ENCODE data around the gene PLEKHN1.

The PLEKHN1 gene

DNA sequence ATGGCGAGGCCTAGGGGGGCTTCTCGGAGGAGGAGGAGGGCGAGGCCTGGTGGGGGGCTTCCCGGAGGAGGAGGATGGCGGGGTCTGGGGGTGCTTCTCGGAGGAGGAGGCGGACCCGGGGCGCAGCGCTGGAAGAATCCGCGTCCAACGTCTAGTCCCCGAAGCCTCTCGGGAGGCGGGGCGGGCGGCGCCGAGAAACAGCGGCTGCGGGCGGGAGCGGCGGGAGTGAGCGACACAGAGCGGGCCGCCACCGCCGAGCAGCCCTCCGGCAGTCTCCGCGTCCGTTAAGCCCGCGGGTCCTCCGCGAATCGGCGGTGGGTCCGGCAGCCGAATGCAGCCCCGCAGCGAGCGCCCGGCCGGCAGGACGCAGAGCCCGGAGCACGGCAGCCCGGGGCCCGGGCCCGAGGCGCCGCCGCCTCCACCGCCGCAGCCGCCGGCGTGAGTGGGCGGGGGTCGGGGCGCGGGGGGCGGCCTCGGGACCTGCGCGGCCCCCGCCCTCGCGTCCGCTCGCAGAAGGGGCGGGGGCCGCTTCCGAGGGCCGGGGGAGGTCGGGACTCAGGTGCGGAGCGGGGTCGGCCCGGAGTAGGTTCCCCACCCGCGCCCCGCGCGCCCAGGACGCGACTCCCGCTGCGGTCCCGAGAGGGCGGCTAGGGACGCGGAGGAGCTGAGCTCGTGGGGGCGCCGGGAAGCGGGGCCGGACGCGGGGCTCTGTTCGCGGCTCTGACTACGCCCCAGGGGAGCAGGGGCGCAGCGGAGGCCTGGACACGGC, 5.7 kb upstream of the PLEKHN1 start, which contains the start of gene KLHL17:
KLHL17 (plus strand) TSS at position 222 of the 769 bp plus-strand sequence; CDS start at position 332, 110 bp downstream.
- peak; percentile 73 for DNase-seq (ENCODE audit: low spot score)

DNA sequence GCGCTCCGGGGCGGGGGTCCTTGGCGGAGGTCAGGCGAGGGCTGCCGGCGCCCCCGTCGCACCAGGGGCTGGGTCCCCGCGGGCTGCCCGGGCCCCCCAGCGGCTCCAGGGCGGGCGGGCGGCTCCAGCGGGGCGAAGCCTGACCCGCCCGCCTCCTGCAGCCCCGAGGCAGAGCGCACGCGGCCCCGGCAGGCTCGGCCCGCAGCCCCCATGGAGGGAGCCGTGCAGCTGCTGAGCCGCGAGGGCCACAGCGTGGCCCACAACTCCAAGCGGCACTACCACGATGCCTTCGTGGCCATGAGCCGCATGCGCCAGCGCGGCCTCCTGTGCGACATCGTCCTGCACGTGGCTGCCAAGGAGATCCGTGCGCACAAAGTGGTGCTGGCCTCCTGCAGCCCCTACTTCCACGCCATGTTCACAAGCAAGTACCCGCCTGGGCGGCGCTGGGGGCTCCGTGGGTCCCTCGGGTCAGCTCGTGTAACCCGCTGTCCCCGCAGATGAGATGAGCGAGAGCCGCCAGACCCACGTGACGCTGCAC, 5.1 kb upstream of the PLEKHN1 start:
- DNase-seq (ENCODE audit: low spot score), result no peak

DNA sequence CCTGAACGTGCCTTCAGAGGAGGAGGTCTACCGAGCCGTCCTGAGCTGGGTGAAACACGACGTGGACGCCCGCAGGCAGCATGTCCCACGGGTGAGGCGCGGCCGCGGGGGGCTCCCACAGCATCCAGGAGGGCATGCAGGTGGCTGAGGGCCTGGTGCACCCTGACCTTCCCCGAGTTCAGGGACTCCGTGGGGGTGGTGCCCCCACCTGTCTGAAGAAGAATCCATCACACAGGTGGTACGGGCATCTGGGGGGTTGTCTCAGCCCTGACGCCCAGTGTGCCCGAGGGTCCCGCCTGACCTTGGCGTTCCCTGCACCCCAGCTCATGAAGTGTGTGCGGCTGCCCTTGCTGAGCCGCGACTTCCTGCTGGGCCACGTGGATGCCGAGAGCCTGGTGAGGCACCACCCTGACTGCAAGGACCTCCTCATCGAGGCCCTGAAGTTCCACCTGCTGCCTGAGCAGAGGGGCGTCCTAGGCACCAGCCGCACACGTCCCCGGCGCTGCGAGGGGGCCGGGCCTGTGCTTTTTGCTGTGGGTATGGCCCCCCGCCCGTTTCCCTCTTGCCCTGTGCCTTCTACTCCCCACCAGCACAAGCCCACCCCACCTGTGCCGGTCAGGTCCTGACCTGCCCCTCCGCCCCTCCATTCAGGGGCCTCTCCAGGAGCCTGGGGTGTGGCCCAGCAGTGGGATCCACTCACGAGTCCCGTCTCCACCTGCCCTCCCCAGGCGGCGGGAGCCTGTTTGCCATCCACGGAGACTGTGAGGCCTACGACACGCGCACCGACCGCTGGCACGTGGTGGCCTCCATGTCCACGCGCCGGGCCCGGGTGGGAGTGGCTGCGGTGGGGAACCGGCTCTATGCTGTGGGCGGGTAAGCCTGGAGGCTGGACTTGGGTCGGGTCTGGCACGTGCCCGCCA, 3.6 kb upstream of the PLEKHN1 start:
- no peak for DNase-seq (ENCODE audit: low spot score)

DNA sequence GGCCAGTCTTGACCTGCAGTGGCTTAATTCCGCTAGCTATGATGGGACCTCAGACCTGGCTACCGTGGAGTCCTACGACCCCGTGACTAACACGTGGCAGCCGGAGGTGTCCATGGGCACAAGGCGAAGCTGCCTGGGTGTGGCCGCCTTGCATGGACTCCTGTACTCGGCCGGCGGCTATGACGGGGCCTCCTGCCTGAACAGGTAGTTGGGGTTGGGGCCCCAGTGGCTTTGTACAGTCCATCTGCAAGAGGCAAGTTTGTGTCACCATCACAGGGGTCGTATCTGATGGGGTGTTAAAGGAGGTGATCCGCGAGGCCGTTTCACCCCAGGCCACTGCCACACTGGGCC, 3.0 kb upstream of the PLEKHN1 start:
- DNase-seq (ENCODE audit: low spot score), result no peak

DNA sequence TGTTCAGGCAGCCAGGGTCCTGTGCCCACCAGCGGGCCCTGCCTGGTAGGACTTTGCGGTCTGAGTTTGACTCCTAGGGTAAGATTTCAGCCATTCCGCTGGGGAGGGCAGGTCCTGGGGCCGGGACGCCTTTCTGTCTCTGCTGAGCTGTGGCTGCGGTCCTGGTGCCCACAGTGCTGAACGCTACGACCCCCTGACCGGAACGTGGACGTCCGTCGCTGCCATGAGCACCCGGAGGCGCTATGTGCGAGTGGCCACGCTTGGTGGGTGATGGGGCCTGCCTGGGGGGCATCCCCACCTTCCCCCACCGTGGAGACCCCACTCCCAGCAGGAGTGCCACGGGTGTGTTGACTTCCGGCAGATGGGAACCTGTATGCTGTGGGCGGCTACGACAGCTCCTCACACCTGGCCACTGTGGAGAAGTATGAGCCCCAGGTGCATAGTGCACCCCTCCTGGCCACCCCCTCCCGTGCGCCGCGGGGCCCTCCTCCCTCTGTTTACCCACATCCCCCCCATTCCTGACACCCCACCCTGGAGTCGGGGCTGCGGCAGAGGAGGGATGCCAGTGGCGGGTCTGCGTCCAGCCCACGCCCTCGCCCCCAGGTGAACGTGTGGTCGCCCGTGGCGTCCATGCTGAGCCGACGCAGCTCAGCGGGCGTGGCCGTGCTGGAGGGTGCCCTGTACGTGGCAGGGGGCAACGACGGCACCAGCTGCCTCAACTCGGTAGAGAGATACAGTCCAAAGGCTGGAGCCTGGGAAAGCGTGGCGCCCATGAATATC, 2.3 kb upstream of the PLEKHN1 start:
- DNase-seq (ENCODE audit: low spot score), result no peak

DNA sequence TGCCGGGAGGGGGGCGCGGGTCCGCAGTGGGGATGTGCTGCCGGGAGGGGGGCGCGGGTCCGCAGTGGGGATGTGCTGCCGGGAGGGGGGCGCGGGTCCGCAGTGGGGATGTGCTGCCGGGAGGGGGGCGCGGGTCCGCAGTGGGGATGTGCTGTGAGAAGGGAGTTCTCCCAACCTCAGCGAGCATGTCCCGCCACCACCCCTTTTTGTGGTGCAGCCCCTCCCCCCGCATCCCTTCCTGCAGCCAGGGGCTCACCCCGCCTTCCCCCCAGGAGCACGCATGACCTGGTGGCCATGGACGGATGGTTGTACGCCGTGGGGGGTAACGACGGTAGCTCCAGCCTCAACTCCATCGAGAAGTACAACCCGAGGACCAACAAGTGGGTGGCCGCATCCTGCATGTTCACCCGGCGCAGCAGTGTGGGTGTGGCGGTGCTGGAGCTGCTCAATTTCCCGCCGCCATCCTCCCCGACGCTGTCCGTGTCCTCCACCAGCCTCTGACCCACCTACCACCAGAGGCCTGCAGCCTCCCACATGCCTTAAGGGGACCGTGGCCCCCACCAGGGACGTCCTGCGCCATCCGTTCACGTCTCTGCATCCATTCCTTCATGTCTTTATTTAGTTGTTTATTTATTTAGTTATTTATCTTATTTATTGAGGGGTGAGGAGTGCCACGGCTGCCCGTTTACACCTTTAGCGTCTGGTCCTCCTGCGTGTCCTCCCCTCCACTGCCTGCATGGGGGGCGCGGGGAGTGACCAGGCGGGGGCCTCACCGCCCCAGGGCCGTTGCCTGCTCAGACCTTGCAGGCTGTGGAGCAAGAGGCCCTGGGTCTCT, 1.4 kb upstream of the PLEKHN1 start:
- DNase-seq (ENCODE audit: low spot score), result no peak

DNA sequence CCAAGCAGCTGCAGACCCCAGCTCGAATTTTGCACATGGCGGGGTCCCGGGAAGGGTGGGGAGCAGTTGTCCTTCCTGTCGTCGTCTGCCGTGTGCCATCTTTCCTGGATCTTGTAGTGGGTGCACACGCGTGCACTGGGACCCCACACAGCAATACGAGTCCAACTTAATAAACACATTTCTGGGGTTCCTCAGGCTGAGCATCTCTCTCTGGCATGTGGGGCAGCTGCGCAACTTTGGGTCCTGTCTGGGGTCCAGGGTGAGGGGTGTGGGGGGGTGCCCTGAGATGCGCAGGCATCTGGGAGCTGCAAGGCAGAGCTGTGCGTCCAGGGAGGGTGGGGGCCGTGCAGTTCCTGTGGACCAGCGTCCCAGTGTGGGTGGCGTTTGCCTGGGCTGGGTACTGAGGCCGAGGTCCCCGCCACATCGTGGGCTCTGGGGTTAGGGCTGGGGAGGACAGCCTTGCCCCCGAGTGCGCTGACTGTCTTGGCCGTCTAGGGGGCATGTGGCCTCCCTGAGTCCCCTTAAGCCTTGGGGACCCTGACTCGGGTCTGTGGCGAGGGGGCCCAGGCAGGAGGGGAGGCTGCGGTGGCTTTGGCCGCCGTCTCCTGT, 652 bp upstream of the PLEKHN1 start:
- no peak for DNase-seq (ENCODE audit: low spot score)

DNA sequence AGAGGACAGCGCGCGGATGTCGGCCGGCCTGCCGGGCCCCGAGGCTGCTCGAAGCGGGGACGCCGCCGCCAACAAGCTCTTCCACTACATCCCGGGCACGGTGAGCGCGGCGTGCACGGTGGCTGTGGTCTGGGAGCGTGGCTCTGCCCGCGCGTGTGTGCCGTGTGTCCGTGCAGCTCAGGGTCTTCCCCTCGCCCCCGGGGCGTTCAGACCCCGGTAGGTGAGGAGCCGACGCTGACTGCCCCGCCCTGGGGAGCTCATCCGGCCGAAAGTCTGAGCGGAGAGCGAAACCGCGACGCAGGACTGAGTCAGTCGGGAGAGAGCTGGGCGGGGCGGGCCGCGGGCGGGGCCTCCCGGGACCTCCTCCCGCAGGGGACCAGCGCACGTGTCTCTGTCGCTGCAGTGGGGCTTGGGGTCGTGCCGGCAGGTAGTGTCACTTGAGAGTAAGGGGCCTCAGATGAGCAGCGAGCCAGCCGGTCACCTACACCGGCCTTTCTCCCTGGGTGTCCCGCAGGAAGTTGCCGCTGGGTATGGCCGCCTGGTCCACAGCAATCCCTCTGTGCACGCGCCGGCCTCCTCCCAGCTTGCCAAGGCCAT, 520 bp downstream of the PLEKHN1 start:
- peak; percentile 88 for DNase-seq (ENCODE audit: low spot score)

DNA sequence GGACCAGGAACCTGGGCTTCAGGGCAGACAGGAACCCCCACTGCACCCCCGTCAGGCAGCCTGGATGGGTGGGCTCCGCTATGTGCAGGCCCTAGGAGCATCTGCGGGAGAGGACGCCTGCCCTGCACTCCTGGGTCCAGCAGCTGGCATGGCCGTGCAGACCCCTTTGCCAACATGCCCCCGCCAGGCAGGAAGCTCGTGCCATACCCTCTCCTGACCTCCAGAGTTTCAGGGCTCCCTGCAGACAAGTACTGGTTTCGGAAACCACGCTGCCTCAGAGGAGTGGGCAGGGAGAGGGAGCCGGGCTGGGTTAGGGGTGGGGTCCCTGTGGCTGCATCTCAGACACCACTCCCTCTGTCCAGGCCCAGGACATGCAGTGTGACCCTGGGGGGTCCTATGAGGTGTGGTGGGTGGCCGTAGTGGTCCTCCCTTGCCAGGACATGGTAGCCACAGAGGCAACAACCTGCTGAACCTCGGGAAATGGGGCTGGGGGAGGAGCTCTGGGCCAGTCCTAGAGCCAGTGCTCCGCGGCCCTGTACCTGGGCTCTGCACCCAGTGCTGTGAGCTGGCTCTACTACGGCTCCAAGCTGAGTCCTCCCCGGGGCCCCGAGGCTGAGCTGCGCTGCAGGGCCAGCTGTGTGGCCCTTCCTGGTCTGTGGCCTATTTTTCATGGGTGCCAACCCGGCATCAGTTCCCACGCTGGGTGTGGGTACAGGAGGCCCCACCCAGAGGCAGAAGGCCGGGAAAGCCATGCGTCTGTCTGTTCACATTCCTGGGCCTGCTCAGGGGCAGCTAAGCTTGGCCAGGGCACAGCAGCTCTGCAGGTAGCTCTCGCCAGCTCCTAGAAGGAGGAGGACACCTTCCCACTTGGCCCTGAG, 1.4 kb downstream of the PLEKHN1 start:
- peak; percentile 50 for DNase-seq (ENCODE audit: low spot score)

DNA sequence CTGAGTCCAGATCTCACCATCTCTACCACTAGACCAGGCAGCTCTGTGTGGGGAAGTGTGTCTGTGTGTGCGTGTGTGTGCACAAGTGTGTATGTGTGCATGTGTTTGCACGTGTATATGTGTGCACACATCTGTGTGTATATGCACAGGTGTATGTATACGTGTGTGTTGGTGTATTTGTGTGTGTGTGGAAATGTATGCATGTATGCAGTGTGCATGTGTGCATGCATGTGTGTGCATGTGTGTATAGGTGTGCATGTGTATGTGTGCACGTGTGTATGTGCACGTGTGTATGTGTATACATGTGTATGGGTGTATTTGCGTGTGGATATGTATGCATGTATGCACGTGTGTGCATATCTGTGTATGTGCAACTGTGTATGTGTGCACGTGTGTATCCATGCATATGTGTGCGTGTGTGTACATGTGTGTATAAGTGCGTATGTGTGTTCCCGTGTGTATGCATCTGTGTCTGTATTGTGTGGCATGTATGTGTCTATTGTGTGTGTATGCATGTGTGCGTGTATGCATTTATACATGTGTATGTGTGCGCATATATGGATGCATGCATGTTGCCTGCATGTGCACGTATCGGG, 3.1 kb downstream of the PLEKHN1 start:
- DNase-seq (ENCODE audit: low spot score), result no peak

DNA sequence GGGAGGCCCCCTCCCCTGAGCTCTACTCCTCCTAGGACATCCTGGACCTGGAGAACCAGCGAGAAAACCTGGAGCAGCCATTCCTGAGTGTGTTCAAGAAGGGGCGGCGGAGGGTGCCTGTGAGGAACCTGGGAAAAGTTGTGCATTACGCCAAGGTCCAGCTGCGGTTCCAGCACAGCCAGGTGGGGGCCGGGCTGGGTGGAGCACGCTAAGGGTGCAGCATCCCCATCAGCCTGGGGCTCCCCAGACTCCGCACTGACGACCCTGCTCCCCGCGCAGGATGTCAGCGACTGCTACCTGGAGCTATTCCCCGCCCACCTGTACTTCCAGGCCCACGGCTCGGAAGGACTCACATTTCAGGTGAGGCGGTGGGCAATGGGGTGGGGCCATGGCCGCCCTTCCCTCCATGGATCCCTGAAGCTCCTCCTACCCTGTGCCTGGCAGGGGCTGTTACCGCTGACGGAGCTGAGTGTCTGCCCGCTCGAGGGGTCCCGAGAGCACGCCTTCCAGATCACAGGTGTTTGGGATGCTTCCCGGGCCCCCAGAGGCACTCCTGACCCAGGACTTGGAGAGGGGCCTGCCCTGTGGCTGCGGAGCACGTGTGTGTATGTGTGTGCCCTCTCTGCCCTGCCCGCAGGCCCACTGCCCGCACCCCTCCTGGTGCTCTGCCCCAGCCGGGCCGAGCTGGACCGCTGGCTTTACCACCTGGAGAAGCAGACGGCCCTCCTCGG, 4.1 kb downstream of the PLEKHN1 start:
- no peak for DNase-seq (ENCODE audit: low spot score)

DNA sequence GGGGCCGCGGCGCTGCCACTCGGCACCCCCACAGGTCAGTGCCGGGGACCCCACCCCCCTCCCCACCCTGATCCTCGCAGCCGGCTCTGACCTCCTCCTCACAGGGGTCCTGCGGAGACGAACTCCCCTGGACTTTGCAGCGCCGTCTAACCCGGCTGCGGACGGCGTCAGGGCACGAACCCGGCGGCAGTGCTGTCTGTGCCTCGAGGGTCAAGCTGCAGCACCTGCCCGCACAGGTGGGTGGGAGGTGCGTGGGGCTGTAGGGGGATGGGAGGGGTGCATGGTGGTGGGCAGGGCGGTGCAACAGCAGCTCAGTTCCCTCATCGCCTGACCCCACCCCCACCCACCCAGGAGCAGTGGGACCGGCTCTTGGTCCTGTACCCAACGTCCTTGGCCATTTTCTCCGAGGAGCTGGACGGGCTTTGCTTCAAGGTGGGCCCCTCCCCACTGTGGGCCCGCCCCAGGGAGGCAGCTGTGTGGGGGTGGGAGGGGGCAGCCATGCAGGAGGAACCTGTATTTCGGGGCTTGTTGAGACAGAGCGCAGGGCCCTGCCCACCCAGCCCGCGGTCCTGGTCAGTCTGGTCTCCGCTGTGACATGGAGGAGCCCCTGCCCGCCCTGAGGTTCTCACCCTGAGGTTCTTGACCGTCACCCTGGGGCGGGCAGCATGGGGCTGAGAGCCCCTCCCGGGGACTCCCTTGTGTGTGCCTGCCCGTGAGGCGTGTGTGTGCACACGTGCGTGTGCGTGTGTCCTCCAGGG, 4.9 kb downstream of the PLEKHN1 start:
- DNase-seq (ENCODE audit: low spot score), result no peak

DNA sequence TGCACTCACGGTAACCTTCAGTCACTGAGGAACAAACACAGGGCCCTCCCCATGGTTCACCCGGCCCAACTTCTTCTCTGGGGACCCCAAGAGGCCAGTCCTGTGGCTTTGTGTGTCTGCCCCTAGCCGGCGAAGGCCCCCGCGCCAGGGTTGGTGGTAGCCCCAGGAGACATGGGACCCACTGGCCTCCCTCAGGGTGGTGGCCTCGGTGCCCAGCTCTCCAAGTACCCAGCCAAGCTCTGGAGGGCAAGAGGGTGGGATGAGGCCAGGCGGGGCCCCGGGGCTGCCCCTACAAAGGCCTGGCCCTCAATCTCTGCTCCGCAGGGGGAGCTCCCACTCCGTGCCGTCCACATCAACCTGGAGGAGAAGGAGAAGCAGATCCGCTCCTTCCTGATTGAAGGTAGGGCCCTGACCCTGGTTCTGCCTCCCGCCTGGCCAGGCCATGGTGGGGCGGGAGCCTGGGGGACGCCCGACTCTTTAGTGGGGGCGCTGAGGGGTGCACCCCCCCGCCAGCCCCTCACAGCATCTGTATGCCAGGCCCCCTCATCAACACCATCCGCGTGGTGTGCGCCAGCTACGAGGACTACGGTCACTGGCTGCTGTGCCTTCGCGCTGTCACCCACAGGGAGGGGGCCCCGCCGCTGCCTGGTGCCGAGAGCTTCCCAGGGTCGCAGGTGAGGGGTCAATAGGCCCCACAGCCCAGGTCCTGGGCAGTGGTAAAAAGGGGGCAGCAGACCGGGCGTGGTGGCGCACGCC, 5.6 kb downstream of the PLEKHN1 start:
- DNase-seq (ENCODE audit: low spot score), result no peak

DNA sequence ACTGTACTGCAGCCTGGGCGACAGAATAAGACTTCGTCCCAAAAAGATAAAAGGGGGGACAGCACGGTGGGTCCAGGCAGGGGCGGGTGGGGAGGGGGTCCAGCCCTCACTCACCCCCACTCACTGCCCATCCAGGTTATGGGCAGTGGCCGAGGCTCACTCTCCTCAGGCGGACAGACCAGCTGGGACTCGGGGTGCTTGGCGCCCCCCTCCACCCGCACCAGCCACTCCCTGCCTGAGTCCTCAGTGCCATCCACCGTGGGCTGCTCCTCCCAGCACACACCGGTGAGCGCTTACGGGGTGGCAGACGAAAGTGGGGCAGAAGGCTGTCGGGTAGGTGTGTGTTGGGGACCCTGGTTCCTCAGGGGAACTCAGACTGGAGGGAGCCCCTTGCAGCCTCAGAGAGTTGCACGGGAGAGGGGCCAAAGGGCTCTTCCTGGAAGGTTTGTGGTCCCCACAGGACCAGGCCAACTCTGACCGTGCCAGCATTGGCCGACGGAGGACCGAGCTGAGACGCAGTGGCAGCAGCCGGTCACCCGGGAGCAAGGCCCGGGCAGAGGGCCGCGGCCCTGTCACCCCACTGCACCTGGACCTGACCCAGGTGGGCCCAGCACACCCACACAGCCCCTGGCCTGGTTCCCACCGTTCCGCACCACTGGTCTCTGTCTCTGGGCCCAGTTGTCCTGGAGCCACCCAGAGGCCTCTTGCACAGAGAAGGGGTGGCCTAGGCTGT, 6.6 kb downstream of the PLEKHN1 start:
- no peak for DNase-seq (ENCODE audit: low spot score)

DNA sequence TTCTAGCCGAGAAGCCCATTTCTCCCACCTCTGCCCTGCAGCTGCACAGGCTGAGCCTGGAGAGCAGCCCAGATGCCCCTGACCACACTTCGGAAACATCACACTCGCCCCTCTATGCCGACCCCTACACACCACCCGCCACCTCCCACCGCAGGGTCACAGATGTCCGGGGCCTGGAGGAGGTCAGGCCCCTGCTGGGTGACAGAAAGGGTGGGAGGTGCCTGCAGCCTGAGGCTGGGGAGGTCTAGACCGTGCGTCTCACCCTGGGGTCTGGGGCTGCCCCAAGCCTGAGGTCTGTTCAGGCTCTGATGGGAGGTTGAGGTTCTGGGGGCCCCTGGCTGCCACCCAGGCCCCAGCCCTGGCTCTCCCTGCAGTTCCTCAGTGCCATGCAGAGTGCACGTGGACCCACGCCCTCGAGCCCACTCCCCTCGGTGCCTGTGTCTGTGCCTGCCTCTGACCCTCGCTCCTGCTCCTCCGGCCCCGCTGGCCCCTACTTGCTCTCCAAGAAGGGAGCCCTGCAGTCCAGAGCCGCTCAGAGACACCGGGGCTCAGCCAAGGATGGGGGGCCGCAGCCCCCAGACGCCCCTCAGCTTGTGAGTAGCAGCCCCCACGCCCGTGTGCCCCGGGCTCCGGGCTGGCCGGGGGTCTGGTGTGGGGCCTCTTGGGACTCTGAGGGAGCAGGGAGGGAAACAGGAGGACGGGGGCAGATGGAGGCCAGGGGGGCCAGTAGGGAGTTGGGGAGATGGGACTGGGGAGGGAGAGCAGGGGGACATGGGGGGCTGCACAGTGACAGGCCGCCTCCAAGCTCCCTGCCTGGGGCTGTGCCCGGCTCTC, 7.4 kb downstream of the PLEKHN1 start:
- DNase-seq (ENCODE audit: low spot score), result no peak
